Endodermal cell (in vitro differentiated cells): ENCODE results near the gene CCR2. TPM values are rescaled to one million over a fixed set of nuclear protein-coding genes. Genes with fewer than 3 reads are reported as not detected.

ENCODE experiments used
- DNase-seq: peaks from one replicate; pipeline ENCODE4 v3.0.0-alpha.2; 2017
- H3K27ac ChIP-seq: 2 replicates; pipeline ENCODE4 v1.5.1; 2013; ENCODE audit warnings: mild to moderate bottlenecking, low read depth, low read length, moderate library complexity
- H3K27me3 ChIP-seq: 2 replicates; pipeline ENCODE4 v1.6.1; 2013; ENCODE audit warnings: mild to moderate bottlenecking, low read length, moderate library complexity; ENCODE audit not compliant: insufficient read depth, control insufficient read depth, poor library complexity, severe bottlenecking
- H3K36me3 ChIP-seq: 2 replicates; pipeline ENCODE4 v1.7.0; 2013; ENCODE audit warnings: mild to moderate bottlenecking, low read length, moderate library complexity; ENCODE audit not compliant: control insufficient read depth, insufficient read depth
- H3K4me1 ChIP-seq: one replicate; pipeline ENCODE4 v1.7.0; 2013; ENCODE audit warnings: low read length; ENCODE audit not compliant: control insufficient read depth, insufficient read depth
- H3K4me3 ChIP-seq: 2 replicates; pipeline ENCODE4 v1.5.1; 2013; ENCODE audit warnings: mild to moderate bottlenecking, low read length, moderate library complexity
- H3K9ac ChIP-seq: 2 replicates; pipeline ENCODE4 v1.6.1; 2013; ENCODE audit warnings: mild to moderate bottlenecking, low read length, moderate library complexity; ENCODE audit not compliant: poor library complexity, severe bottlenecking; ENCODE audit errors: extremely low read depth
- H3K9me3 ChIP-seq: 2 replicates; pipeline ENCODE4 v1.6.1; 2013; ENCODE audit warnings: mild to moderate bottlenecking, low read length, moderate library complexity; ENCODE audit not compliant: control insufficient read depth
- H3K27ac Mint-ChIP-seq: 2 replicates; pipeline ENCODE4 v1.8.0; 2020; ENCODE audit warnings: mixed read lengths
- H3K27me3 Mint-ChIP-seq: 2 replicates; pipeline ENCODE4 v1.8.0; 2021; ENCODE audit warnings: mild to moderate bottlenecking, mixed read lengths; ENCODE audit not compliant: insufficient read depth
- H3K36me3 Mint-ChIP-seq: 2 replicates; pipeline ENCODE4 v1.8.0; 2020; ENCODE audit warnings: low read depth, mixed read lengths
- H3K4me1 Mint-ChIP-seq: 2 replicates; pipeline ENCODE4 v1.8.0; 2020; ENCODE audit warnings: mixed read lengths
- H3K4me3 Mint-ChIP-seq: 2 replicates; pipeline ENCODE4 v1.8.0; 2020; ENCODE audit warnings: mild to moderate bottlenecking, moderate library complexity, mixed read lengths
- H3K9me3 Mint-ChIP-seq: 2 replicates; pipeline ENCODE4 v1.8.0; 2020; ENCODE audit warnings: mild to moderate bottlenecking, mixed read lengths
- WGBS, 2 experiments: methylation state at CpG; one replicate each; pipeline versions ENCODE4 v1.1.5 to v1.1.7; 2013; ENCODE audit warnings: missing lambda C conversion rate in 2 of 2, mixed read lengths in 1 of 2; ENCODE audit not compliant: insufficient coverage in 1 of 2, insufficient read length in 1 of 2; 5-methylcytosine and 5-hydroxymethylcytosine counted together
- total RNA-seq, 2 donors: library from RNA; stranded (reverse); fragmentation: NEBNext Ultra II Directional in 1 of 2; extraction: Animal tissue kit (Norgen Biotek cat#: 25700) in 1 of 2; gene quantifications; 2 replicates in 1 of 2; 3 replicates in 1 of 2; pipeline ENCODE4 v1.2.1, GENCODE V29; 2021
- TF ChIP-seq, protein P1 (sequence below): fragments of 200-600 bp; sonication (generic); conservative IDR thresholded peaks from 2 replicates; pipeline ENCODE4 v1.5.0; 2021; ENCODE audit warnings: antibody characterized with exemption, mild to moderate bottlenecking

CCR2 gene
- total RNA-seq, 2 donors from 2014 or later, result not detected

DNA sequence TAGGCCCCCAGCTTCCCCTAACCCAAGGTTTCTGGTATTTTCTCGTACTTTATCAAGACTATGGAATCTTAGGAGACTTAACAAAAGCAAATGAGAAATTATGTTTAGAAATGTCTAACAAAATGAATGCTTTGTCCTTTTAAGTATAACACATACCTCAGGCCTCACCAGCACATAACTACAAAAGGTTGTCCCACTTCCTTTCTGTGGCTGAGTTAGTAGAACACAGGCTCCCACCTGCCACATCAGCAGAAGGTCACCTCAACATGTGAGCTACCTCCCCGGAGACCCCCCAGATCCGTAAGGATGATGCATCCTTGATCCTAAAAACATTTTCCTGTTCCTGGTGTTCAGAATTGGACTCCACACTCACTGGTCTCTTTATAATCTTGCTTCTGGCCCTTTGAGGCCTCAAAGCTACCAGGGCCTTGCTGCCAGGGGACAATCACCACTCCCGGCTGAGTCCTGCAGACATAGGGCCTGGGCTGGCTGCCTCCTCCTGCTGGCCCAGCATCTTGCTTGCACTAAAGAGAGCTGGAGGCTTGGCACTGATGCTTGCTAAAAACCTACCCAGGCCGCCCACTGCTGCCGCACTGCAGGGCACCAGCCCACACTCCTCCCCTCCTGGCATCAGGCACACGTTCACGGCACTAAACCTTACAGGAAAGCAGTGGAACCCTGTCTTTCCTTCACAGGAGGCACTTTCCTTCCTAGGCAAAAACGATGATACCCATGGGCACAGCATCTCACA, 56.0 kb downstream of the CCR2 start:
- no peak for DNase-seq
- Histone ChIP-seq H3K4me3 (no peak overlapping the region), H3K4me1 (no peaks in the 10 kb centered on the region), H3K9ac (no peak overlapping the region), H3K27me3 (no peaks in the 10 kb centered on the region), H3K36me3 (no peaks in the 10 kb centered on the region), H3K27ac (no peak overlapping the region), H3K9me3 (no peaks in the 10 kb centered on the region)
- H3K36me3 Mint-ChIP-seq, result no peaks in the 10 kb centered on the region
- H3K4me3 Mint-ChIP-seq, result no peak overlapping the region
- no peak overlapping the region for H3K27ac Mint-ChIP-seq
- TF ChIP-seq, protein P1, sequence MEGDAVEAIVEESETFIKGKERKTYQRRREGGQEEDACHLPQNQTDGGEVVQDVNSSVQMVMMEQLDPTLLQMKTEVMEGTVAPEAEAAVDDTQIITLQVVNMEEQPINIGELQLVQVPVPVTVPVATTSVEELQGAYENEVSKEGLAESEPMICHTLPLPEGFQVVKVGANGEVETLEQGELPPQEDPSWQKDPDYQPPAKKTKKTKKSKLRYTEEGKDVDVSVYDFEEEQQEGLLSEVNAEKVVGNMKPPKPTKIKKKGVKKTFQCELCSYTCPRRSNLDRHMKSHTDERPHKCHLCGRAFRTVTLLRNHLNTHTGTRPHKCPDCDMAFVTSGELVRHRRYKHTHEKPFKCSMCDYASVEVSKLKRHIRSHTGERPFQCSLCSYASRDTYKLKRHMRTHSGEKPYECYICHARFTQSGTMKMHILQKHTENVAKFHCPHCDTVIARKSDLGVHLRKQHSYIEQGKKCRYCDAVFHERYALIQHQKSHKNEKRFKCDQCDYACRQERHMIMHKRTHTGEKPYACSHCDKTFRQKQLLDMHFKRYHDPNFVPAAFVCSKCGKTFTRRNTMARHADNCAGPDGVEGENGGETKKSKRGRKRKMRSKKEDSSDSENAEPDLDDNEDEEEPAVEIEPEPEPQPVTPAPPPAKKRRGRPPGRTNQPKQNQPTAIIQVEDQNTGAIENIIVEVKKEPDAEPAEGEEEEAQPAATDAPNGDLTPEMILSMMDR, result no peak
- 84 to 91% methylated on average over 7 to 9 of the region's 9 CpGs for WGBS, 2 experiments
- H3K9me3 Mint-ChIP-seq, result no peaks in the 10 kb centered on the region
- H3K27me3 Mint-ChIP-seq, result no peaks in the 10 kb centered on the region
- peaks cover 2% of the 10 kb centered on the region for H3K4me1 Mint-ChIP-seq

Other genes starting within 250 kb of the CCR2 start
- under 1 TPM in 1 of 2 donors, not detected in 1; 0.11 TPM for gene CCR1, start 145.8 kb upstream of the CCR2 start, total RNA-seq
- not detected for gene CCR3, start 111.7 kb upstream of the CCR2 start, total RNA-seq
- gene CCR5, start 16.8 kb downstream of the CCR2 start, total RNA-seq, result not detected
- gene CCRL2, start 53.1 kb downstream of the CCR2 start, total RNA-seq, result not detected
- gene LTF, start 110.8 kb downstream of the CCR2 start, total RNA-seq, result under 1 TPM; 0.24 to 0.31 TPM
- not detected for gene RTP3, start 143.9 kb downstream of the CCR2 start, total RNA-seq
- 10 to 100 TPM in 1 of 2 donors, 1 to 10 TPM in 1; 8.9 to 10.2 TPM for gene LRRC2, start 212.2 kb downstream of the CCR2 start, total RNA-seq